GM18498 (cell line): ENCODE results near the gene SDE2.

Source experiments
- ATAC-seq: cut with Tn5 transposase; IDR thresholded peaks from one replicate; pipeline ENCODE4 v1.9.1; 2021; ENCODE audit warnings: mild to moderate bottlenecking, moderate library complexity; ENCODE audit not compliant: unreplicated experiment

Gene SDE2

DNA sequence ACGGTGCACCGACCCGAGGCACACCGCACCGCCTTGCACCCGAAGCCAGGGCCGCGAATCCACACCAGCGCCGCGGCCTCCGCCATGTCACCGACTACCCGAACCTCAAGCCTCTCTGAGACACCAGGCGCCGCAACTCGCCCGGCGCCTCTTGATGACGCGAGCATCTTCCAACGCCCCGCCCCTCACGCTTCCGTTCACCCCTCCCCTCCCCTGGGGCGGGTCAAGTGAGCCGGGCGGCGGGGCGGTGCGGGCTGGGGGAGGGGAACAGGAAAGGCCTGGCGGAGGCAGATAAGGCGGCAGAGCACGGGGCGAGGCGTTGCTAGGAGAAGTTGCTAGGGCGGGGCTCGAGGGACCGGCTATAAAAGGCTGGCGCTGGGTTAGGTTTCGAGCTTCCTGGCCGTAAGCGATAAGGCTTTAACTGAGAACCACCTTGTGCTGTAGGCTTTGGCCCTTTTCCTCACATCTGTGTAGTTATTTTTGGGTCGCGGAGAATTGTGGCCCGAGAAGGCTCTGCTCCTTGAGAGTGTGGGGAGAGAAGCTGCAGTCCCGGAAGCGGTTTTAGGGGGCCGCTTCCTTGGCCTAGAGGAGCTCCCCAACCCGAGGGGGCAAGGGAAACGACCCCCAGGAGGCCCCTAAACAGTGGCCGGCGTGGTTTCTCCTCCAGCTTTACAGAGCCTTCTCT lies at the start of gene SDE2:
SDE2 (minus strand) TSS at position 117 of the 685 bp plus-strand sequence; CDS start at position 86, 31 bp downstream.
- peak; percentile 85 for ATAC-seq

DNA sequence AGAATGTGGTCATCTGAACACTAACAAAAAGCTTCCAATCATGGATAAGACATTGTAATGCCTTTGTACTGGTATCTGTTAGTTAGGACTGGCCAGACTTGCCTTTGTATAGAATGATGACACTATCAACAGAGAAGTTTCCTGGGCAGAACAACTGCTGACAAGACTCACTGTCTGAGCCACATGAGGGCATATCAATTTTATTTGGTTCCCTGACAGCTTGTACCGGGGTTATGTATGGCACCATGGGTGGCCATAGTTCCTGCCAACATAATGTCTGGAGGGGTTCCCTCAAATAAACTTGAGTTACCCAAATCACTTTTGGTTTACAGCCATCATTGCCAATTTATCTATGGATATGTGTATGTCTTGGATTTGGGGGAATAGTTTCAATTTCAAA lies 49.7 kb upstream of the SDE2 start:
- no peak for ATAC-seq

GRCh38 chr1:226047495-226047894 lies 48.4 kb upstream of the SDE2 start:
- ATAC-seq = no peak

- ATAC-seq = no peak
Measured at GRCh38 chr1:226046240-226046639, 47.1 kb upstream of the SDE2 start.

DNA sequence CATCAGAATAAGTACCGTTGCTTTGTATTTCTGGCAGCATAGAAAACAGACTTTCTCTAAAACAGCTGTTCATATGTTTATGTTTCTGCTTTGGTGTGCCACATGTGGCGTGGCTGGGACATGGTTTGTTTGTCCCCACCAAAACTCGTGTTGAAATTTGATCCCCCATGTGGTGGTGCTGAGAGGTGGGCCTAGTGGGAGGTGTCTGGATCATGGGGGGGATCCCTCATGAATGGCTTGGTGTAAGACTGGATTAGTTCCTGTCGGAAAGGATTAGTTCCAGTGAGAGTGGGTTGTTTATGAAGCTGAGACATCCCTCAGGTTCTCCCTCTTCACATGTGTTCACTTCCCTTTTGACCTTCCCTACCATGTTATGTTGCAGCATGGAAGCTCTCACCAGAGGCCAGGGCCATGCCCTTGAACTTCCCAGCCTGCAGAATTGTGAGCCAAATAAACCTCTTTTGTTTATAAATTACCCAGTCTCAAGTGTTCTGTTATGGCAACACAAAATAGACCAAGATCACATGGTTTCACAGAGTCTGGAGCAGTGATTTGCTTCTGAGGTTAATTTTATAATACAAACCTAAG lies 45.5 kb upstream of the SDE2 start:
- no peak for ATAC-seq

GRCh38 chr1:226041419-226041818 lies 42.3 kb upstream of the SDE2 start:
- no peak for ATAC-seq

DNA sequence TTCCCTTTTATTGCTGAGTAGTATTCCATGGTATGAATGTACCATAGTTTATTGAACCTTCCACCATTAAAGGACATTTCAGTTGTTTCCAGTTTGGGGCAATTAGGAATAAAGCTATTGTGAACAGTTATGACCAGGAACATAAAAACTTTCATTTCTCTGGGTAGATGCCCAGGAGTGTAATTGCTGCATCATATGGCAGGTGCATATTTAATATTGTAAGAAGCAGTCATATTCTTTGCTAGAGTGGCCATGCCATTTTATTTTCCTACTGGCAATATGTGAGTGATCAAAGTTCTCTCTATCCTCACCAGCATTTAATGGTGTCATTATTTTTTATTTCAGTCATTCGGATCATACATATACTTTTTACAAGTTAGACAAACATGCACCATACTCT lies 39.5 kb upstream of the SDE2 start:
- no peak for ATAC-seq

GRCh38 chr1:226035915-226036314 lies 36.8 kb upstream of the SDE2 start:
- ATAC-seq = no peak

DNA sequence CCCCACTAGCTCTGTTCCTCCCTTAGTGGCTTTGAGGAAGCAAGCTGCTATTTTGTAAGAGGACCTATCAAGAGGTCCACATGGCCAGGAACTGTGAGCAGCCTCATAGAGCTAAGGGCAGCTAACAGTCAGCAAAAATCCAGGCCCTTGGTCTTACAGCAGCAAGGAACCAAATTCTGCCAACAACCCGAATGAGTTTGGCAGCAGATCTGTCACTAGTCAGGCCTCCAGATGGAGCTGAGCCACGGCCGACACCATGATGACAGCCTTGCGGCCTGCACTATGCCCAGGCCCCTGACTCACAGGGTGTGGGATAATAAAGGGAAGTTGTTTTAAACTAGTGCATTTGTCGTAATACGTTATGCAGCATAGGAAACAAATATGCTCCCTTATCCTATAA lies 35.3 kb upstream of the SDE2 start:
- no peak for ATAC-seq

GRCh38 chr1:226033991-226034390 lies 34.8 kb upstream of the SDE2 start:
- no peak for ATAC-seq

- ATAC-seq = no peak
Measured at GRCh38 chr1:226033582-226033981, 34.4 kb upstream of the SDE2 start.

DNA sequence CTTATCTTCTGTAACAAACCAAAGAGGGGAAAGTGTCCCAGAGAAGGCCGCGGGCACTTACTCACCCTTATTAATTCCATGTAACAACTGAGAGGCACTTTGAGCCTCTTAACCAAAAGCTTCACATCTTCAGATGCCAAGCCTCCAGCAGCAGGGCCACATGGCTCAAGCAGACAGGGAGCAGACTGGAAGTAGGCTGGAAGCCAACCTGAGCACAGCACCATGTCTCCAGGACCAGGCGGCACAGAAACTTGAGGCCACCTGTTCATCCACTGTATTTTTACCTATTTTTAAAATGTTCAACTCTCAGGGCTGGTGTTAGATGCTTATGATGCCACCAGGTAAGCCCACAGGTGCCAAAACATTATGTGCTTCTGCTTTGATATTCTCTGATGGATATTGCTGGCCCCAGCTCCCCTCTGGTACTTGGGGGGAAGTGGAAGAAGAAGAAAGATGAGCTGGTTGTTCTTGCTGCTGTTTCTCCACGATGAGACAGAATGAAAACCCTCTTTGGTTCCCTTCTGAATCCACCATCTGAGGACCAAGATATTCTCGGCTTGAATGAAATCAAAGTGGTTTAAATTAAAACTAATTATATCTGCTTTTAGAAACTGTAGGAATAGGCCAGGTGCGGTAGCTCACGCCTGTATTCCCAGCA lies 30.6 kb upstream of the SDE2 start:
- ATAC-seq = no peak

DNA sequence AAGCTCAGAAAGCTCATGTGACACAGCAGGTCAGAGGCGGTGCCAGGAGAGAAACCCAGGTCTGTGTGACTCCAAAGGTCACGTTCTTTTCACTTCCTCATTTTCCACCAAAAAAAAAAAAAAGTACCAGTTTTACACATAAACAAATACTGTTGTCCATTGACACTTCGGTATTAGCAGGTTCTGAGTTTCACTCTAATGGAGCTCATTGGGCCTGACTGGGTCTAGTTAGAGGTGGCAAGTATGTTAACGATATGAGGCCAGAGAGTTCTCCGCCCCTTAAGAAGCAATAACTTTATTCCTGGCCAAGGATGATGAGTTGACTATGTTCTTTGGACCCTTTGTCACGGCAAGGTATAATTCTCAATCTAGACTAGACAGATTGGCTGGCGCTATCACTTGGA lies 30.0 kb upstream of the SDE2 start:
- ATAC-seq = peak; percentile 92

- ATAC-seq = no peak
Measured at GRCh38 chr1:226027538-226028217, 28.5 kb upstream of the SDE2 start.

DNA sequence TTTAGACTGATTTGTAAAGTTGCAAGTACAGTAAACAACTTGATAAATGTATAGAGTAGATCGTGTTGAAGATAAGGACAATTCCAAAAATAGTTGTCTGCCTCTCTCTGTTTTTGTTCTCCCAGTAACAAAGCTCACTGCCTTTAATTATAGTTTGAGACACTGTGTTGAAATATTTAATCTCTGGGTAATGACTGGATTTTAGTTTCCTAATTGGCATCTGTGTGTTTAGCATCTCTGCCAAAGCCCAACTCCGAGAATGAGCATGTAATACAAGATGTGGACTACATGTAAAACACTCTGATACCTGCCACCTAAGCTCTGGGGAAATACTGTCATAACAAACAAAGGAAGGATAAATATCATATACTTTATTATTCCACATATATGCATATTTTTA lies 27.7 kb upstream of the SDE2 start:
- ATAC-seq = no peak

DNA sequence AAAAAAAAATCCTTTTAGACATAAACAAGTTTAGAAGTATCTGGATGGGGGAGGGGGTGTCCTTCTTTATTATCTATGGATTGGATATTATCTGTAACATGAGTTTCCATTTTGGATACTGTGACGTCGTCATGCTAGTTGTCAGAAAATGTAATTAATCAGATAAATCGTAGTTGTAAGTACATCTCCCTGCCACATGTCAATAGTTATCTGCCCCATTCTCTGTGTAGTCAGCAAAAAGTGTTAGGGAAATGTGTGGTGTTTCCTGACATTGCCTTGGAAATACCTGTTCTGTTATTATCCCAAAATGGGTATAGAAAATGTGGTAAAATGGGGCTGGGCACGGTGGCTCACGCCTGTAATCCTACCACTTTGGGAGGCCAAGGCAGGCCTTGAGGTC lies 24.6 kb upstream of the SDE2 start:
- ATAC-seq = no peak

DNA sequence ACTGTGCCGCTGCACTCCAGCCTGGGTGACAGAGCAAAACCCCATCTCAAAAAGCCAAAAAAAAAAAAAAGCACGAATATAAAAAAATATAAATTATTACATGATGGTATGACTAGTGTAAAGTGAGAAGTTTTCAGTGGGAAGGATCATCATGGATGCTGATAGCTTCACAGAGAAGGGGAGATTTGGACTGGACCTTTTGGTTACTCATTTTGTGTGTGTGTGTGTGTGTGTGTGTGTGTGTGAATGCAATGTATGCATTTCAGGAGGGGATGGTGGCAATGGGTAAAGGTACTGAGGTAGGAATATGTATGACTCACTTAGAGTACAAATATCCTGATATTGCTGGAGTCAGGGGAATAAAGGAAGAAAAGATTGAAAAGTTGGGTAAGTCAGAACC lies 22.7 kb upstream of the SDE2 start:
- ATAC-seq = no peak

- ATAC-seq = no peak
Measured at GRCh38 chr1:226021401-226021800, 22.3 kb upstream of the SDE2 start.

- no peak for ATAC-seq
Measured at GRCh38 chr1:226019572-226019971, 20.4 kb upstream of the SDE2 start.

DNA sequence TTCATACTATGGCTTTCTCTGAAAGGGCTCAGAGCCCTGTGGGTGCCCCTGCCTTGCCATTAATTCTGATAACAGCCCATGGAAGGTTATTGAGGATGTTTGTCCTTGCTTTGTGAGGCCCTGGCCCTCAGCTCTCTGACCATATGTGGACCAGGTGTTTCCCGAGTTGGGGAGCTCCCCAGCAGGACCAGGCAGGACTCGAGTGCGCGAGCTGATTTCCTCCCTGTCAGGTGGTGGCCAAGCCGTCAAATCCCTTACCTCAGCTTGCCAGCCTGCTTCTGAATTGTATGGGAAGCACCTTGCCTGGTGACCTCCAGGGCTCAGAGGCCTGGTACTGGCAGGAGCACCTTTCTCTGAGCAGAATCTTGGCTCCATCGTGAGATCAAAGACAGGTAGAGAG lies 17.9 kb upstream of the SDE2 start:
- no peak for ATAC-seq

- no peak for ATAC-seq
Measured at GRCh38 chr1:226009650-226010044, 10.5 kb upstream of the SDE2 start.
